HG03342 (cell line): ENCODE measurements around the gene NR4A3.
"Not testable (repeated sequence)": the region's sequence is repeated elsewhere in the genome, so short reads cannot be mapped to it uniquely, and the experiment has no call there.

Experiments
- ATAC-seq: cut with Tn5 transposase; IDR thresholded peaks from one replicate; pipeline ENCODE4 v1.9.1; 2021; ENCODE audit warnings: mild to moderate bottlenecking, moderate library complexity; ENCODE audit not compliant: unreplicated experiment

The NR4A3 gene

DNA sequence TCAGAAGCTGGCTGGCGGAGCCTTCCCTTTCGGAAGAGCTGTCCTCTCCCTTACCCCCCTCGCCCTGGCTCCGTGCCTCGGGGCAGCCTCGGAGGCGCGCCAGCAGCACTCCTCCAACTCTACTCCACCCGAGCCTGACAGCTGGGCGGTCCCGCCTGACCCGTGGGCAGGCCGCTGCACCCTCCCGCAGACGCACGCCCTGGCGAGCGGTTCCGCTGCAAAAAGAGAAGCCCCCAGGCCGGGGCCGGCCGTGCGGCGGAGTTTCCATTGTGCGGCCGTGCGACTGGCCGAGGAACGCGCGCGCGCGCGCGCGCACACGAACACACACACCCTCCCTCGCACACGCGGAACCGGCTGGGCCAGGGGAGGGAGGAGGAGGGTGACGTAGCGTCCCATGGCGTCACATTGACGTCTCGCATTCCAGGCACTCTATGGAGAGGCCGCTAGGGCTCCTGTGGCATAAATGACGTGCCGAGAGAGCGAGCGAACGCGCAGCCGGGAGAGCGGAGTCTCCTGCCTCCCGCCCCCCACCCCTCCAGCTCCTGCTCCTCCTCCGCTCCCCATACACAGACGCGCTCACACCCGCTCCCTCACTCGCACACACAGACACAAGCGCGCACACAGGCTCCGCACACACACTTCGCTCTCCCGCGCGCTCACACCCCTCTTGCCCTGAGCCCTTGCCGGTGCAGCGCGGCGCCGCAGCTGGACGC is at the start of gene NR4A3:
Gene NR4A3 (plus strand): TSS at position 490 of the 713 bp plus-strand sequence. CDS start 6,158 bp downstream, outside the sequence.
- ATAC-seq: peak; percentile 30

GRCh38 chr9:99773468-99774138 is 48.1 kb upstream of the NR4A3 start:
- no peak for ATAC-seq

- no peak for ATAC-seq
These were observed 43.4 kb upstream of the NR4A3 start for GRCh38 chr9:99778308-99778707.

DNA sequence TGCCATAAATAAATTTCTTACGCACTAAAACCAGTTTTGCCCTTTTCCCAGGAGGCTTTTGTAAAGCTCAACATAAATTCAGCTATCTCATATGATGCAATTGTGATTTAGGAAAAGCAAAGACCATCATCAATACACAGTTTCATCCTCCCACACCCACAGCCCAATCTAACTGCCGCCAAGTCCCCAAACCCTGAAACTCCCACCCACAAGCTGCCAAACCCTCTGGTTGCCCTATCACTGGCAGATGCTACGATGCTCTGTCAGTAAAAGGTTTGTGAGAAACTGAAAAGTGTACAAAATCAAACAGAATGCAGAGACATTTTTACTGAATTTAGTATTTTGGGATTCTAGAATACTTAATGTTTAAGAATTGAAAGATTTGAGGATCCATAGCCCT is 42.8 kb upstream of the NR4A3 start:
- no peak for ATAC-seq

- ATAC-seq: no peak
These were observed 42.4 kb upstream of the NR4A3 start for GRCh38 chr9:99779277-99779676.

GRCh38 chr9:99782349-99782748 is 39.3 kb upstream of the NR4A3 start:
- ATAC-seq: not testable (repeated sequence)

- no peak for ATAC-seq
These were observed 38.5 kb upstream of the NR4A3 start for GRCh38 chr9:99782962-99783718.

DNA sequence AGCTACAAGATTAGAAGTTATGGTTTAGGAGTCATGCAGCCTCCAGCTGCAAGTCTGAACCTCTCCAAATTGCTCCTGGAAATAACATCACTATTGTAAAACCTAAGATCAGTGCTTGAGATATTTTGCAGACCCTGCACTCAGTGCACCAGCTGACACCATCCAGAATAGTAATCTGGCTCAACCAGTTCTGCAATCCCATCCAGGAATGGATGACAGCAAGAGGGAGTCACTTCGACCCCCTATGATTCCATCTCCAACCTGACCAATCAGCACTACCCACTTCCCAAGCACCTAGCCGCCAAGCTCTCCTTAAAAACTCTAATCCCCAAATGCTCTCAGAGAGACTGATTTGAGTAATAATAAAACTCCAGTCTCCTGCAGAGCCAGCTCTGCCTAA is 37.9 kb upstream of the NR4A3 start:
- ATAC-seq: no peak

DNA sequence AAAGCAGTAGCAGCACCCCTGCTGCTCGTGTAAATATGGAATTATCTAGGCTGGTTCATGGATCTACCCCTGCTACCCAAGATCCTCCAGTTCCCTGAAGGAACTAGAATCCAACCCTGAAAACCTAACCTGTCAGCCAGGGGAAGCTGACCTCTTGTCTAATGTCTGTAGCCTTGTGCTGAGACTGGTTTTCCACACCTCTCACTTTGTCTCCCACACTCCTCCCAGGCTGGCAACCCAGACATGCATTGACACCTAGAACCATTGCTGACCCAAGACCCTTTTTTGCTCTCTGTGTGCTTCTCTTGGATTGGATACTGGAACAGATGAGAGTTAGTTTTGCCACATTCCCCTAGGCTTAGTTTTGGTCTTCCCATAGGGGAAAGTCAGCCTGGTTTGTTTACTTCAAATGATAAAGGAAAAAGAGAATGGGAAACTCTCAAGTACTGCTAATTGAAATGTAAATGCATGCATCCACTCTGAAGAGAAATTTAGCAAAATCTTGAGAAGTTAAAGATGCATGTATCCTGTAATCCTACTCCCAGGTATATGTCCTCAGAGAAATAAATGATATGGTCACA is 36.6 kb upstream of the NR4A3 start:
- no peak for ATAC-seq

DNA sequence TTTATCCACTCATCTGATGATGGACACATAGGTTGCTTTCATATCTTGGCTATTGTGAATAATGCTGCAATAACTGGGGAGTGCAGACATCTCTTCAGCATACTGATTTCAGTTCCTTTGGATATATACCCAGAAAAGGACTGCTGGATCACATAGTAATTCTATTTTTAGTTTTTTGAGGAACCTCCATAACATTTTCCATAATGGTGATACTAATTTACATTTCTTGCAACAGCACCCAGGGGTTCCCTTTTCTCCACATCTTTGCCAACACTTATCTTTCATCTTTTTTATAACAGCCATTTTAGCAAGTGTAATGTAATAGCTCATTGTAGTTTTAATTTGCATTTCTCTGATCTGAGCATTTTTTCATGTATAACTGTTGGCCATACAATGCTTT is 34.1 kb upstream of the NR4A3 start:
- no peak for ATAC-seq

- ATAC-seq: no peak
These were observed 28.2 kb upstream of the NR4A3 start for GRCh38 chr9:99793528-99793927.

- no peak for ATAC-seq
These were observed 25.5 kb upstream of the NR4A3 start for GRCh38 chr9:99796231-99796630.

DNA sequence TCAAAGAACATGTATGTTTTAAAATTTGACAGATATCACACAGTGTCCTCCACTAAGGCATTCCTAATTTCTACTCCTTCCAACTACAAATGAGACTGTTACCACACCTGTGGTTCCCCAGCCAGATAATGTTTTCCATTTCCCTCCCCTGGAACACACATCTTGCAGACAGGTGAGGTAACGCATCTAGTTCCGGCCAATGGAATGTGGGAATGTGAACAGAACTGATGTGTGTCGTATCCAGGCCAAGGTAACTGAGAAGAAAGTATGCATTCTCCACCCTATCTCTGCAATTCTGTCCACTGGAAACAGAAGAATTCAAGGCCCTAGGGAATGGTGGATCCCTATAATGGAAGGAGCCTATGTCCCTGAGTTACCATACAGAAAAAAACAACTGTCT is 19.9 kb upstream of the NR4A3 start:
- ATAC-seq: no peak

- no peak for ATAC-seq
These were observed 18.0 kb upstream of the NR4A3 start for GRCh38 chr9:99803694-99804093.

DNA sequence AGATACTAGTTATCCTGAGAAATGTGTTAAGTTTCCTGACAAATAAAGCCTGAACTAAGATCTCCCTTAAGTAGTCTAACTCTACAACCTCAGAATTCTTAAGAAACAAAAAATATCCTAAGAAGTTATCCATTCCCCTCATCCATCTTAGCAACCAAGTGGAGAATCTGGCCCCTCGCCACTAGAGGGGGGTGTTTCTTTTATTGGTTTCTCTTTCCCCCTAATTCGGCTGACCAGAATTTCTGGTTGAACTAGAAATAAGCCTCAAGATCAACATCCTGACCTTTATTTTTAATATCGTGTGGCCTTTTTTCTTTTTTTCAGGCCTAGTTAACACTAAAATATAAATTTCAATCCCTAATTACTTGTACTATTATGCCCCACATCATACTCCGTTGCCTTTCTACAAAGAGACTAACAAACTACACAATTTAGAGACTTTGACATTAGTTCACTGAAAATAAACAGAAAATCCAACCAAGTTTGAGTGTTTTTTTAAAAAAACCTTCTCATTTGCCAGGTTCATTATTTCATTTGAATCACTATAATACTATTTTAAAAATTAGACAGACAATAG is 14.3 kb upstream of the NR4A3 start:
- peak; percentile 61 for ATAC-seq

- no peak for ATAC-seq
These were observed 13.7 kb upstream of the NR4A3 start for GRCh38 chr9:99807956-99808355.

- ATAC-seq: no peak
These were observed 13.2 kb upstream of the NR4A3 start for GRCh38 chr9:99808454-99808853.

GRCh38 chr9:99809586-99810319 is 11.9 kb upstream of the NR4A3 start:
- no peak for ATAC-seq

DNA sequence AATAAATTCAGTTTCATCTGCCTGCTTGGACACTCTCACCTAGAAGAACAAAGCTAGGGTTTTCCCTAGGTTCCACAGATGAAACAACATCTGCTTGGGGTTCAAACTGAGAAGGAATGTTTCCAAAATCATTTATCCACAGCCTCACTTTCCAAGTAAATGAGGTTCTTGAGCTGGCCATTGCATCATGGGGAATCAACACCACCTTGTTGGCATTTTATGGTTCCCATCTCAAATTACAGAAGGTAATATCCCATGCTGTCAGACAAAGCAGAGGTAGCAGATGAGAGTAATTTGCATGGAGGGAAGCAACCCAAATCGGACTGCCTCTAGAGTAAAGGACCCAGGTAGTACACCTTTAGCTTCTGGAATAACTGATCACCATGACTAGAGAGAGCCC is 10.5 kb upstream of the NR4A3 start:
- no peak for ATAC-seq

GRCh38 chr9:99811598-99812383 is 9.9 kb upstream of the NR4A3 start:
- peak; percentile 65 for ATAC-seq
